Activated CD4-positive, alpha-beta memory T cell treated with anti-CD3 and anti-CD28 coated beads for 36 hours (primary cell): ENCODE measurements around the gene CHMP5. TPM values are rescaled to one million over a fixed set of nuclear protein-coding genes. Genes with fewer than 3 reads are reported as not detected.

ENCODE experiments used
- CTCF ChIA-PET: fragments of 350-600 bp; sonication (Branson Sonifier 250); formaldehyde crosslinking; loops from one replicate; lab custom pipeline; 2021; ENCODE audit warnings: antibody characterized with exemption, inconsistent platforms; lab: Charles Lee
- POLR2A ChIA-PET: fragments of 350-600 bp; sonication (Branson Sonifier 250); formaldehyde crosslinking; loops from one replicate; lab custom pipeline; 2021; ENCODE audit warnings: antibody characterized with exemption; lab: Charles Lee
- DNase-seq: peaks from one replicate; pipeline ENCODE4 v3.0.0-alpha.2; 2020
- H3K27ac Mint-ChIP-seq: one replicate; pipeline ENCODE4 v1.8.0; 2021; ENCODE audit warnings: mixed read lengths
- H3K27me3 Mint-ChIP-seq: one replicate; pipeline ENCODE4 v1.8.0; 2021; ENCODE audit warnings: mixed read lengths
- H3K36me3 Mint-ChIP-seq: one replicate; pipeline ENCODE4 v1.8.0; 2021; ENCODE audit warnings: mixed read lengths
- H3K4me1 Mint-ChIP-seq: one replicate; pipeline ENCODE4 v1.8.0; 2021; ENCODE audit warnings: low read depth, mixed read lengths
- H3K4me3 Mint-ChIP-seq: one replicate; pipeline ENCODE4 v1.8.0; 2021; ENCODE audit warnings: mild to moderate bottlenecking, mixed read lengths
- H3K9me3 Mint-ChIP-seq: one replicate; pipeline ENCODE4 v1.8.0; 2021; ENCODE audit warnings: mixed read lengths
- intact Hi-C: fragments of 100-400 bp; cut with micrococcal nuclease; formaldehyde crosslinking; loops from one replicate; pipeline ENCODE4 v1.15.1; 2023
- total RNA-seq, 2 experiments: library from RNA; stranded (reverse); gene quantifications; one replicate each; pipeline ENCODE4 v1.2.3, GENCODE V29; 2021

Gene CHMP5
- total RNA-seq, 2 experiments from 2014 or later, result 116 to 119 TPM

DNA sequence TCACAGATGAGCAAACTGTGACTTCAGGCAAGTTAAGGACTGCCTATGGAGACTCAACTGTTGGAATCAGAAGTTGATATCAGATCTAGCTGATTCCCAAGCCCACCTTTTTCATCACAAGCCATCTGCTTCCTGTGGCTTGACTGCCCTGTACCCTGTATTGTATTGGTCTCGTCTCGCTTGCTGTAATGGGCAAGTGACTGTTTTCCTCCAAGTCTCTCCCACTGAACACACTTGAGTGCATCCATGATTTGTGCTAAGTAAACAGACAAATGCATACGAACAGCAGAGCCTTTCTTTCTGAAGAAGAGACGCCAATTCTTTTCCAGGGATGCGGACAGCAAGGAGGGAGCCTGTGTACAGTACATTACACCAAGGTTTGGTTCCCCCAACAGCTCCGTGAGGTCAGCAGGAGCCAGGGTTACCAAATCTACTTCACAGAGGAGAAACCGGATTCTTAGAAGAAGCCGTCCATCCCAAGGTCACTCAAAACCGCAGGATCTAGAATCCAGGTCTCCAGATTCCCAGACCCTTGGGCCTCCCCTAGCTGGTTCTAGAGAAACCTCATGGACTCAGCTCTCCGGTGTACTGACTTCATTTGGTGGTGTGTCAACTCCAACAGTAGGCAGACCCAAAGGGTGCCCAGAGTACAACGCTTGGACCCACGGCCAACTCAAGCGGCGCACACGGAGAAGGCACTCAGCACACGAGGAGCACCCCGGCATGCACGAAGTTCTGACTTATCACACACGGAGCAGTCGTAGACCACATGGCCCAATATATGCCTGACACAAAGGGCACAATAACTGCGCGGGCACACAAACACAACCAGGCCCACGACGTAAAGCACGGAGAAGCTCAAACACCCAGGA, 1.5 kb upstream of the CHMP5 start:
- no peaks in the 10 kb centered on the region for H3K9me3 Mint-ChIP-seq
- CTCF ChIA-PET, result interaction anchor here (0.5 to 0.6 kb wide), 2 partner anchors 62 to 689 kb away, joined by 3 read pairs; no protein-coding TSS in a partner anchor
- H3K4me1 Mint-ChIP-seq, result peaks cover 42% of the 10 kb centered on the region
- peak overlapping the region; percentile 91 for H3K4me3 Mint-ChIP-seq
- no peaks in the 10 kb centered on the region for H3K27me3 Mint-ChIP-seq
- H3K36me3 Mint-ChIP-seq, result peaks cover 63% of the 10 kb centered on the region
- peak; percentile 32 for DNase-seq
- peak overlapping the region; percentile 83 for H3K27ac Mint-ChIP-seq
- intact Hi-C loops, result loop anchor here (1.0 to 10.0 kb wide), 12 partner anchors 27 to 709 kb away; partner anchors contain the start of genes APTX, AQP3, B4GALT1 and DNAJA1
- POLR2A ChIA-PET, result interaction anchor here (0.7 to 3.2 kb wide), 5 partner anchors 8 to 238 kb away, joined by 3 to 16 read pairs (median 7); partner anchors contain the start of genes B4GALT1, DNAJA1 and NFX1

DNA sequence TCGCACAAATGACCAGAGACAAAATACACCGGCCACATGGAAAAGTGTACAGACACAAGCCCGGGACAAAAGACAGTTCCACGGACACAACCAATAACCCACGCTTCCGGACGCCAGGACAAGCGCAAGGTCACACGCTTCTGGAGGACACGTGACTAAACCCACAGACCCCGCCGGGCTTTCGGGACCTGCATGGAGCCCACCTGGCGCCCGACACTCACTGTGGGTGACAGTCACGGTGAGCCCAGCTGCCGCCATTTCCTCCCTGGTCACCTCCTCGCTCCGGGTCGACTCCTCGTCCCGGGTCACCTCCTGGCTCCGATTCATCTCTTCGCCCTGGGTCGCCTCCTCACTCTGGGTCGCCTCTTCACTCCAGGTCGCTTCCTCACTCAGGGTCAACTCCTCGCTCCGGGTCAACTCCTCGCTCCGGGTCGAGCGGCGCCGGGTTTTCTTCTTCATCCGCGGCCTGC, 811 bp upstream of the CHMP5 start:
- Mint-ChIP-seq H3K4me3 (peak overlapping the region; percentile 91), H3K27ac (peak overlapping the region; percentile 83), H3K4me1 (peaks cover 42% of the 10 kb centered on the region), H3K27me3 (no peaks in the 10 kb centered on the region), H3K36me3 (peaks cover 58% of the 10 kb centered on the region), H3K9me3 (no peaks in the 10 kb centered on the region)
- peak; percentile 55 for DNase-seq
- CTCF ChIA-PET, result interaction anchor here (0.5 to 1.0 kb wide), 2 partner anchors 14 to 62 kb away, joined by 3 to 4 read pairs; no protein-coding TSS in a partner anchor
- intact Hi-C loops, result loop anchor here (1.0 to 10.0 kb wide), 12 partner anchors 26 to 709 kb away; partner anchors contain the start of genes APTX, AQP3, B4GALT1 and DNAJA1
- POLR2A ChIA-PET, result interaction anchor here (0.7 to 3.2 kb wide), 7 partner anchors 9 to 239 kb away, joined by 3 to 16 read pairs (median 5); partner anchors contain the start of genes B4GALT1, DNAJA1 and NFX1

- intact Hi-C loops, result loop anchor here (2.0 to 10.0 kb wide), 3 partner anchors 107 to 711 kb away; partner anchors contain the start of genes AQP3, SMIM27 and TOPORS
- peaks cover 40% of the 10 kb centered on the region for H3K4me1 Mint-ChIP-seq
These were observed 489 bp downstream of the CHMP5 start for GRCh38 chr9:33265211-33265865.

GRCh38 chr9:33267151-33267767, 2.4 kb downstream of the CHMP5 start:
- peak overlapping the region; percentile 74 for H3K27ac Mint-ChIP-seq

More at GRCh38 chr9:33265211-33265865, 489 bp downstream of the CHMP5 start:
- Mint-ChIP-seq H3K27me3 (no peaks in the 10 kb centered on the region), H3K4me3 (peak overlapping the region; percentile 88), H3K27ac (peak overlapping the region; percentile 94), H3K9me3 (no peaks in the 10 kb centered on the region), H3K36me3 (peaks cover 50% of the 10 kb centered on the region)
- DNase-seq, result no peak
- ChIA-PET CTCF (no interaction called here), POLR2A (interaction anchor here (3.2 kb wide), 1 partner anchor 240 kb away, joined by 16 read pairs; the partner anchor contains the start of gene DNAJA1)

DNA sequence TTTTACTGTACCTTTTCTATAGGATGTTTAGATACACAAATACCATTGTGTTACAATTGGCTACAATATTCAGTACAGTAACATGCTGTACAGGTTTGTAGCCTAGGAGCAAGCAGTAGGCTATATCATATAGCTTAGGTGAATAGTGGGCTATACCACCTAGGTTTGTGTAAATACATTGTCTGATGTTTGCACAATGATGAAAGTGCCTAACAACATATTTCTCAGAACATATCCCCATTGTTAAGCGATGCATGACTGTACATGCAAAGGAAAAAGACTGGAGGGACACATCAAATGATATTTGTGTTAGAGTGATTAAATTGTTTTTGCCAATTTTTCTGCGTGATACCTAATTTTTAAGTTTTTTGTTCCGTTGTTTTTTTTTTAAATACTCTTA, 5.3 kb downstream of the CHMP5 start:
- Mint-ChIP-seq H3K4me1 (peaks cover 27% of the 10 kb centered on the region), H3K27me3 (no peaks in the 10 kb centered on the region), H3K36me3 (peaks cover 46% of the 10 kb centered on the region), H3K4me3 (no peak overlapping the region), H3K9me3 (no peaks in the 10 kb centered on the region), H3K27ac (no peak overlapping the region)
- intact Hi-C loops, result no loop called here
- POLR2A ChIA-PET, result no interaction called here
- DNase-seq, result no peak
- CTCF ChIA-PET, result interaction anchor here (1.3 kb wide), 1 partner anchor 44 kb away, joined by 3 read pairs; no protein-coding TSS in a partner anchor

More at GRCh38 chr9:33267151-33267767, 2.4 kb downstream of the CHMP5 start:
- POLR2A ChIA-PET, result no interaction called here
- Mint-ChIP-seq H3K9me3 (no peaks in the 10 kb centered on the region), H3K4me3 (peak overlapping the region; percentile 40), H3K27me3 (no peaks in the 10 kb centered on the region), H3K4me1 (peaks cover 36% of the 10 kb centered on the region), H3K36me3 (peaks cover 52% of the 10 kb centered on the region)
- CTCF ChIA-PET, result interaction anchor here (1.2 kb wide), 1 partner anchor 23 kb away, joined by 3 read pairs; the partner anchor contains the start of gene NFX1
- intact Hi-C loops, result loop anchor here (10.0 kb wide), 1 partner anchor 712 kb away; the partner anchor contains the start of genes SMIM27 and TOPORS
- DNase-seq, result no peak

DNA sequence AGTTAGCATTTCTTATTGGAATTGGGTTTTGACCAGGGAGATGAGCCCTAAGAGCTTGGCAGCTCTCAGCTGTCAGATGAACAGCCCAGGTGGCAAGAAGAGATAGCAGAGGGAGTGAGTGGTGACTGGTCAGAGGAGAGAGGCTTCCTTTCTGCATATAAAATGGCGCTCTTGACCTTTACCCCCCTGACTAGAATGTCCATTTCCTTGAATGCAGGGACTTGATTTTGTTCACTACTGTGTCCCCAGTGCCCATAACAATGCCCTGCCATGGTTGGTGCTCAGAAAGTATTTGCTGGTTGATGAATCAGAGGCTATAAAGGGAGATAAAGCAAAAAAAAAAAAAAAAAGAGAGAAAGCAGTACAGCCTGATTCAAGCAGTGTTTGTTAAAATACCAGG, 7.2 kb downstream of the CHMP5 start:
- ChIA-PET CTCF (interaction anchor here (0.9 to 1.4 kb wide), 2 partner anchors 9 to 143 kb away, joined by 3 to 5 read pairs; no protein-coding TSS in a partner anchor), POLR2A (no interaction called here)
- H3K27ac Mint-ChIP-seq, result no peak overlapping the region
- H3K36me3 Mint-ChIP-seq, result peaks cover 46% of the 10 kb centered on the region
- intact Hi-C loops, result no loop called here
- H3K9me3 Mint-ChIP-seq, result no peaks in the 10 kb centered on the region
- DNase-seq, result no peak
- peaks cover 11% of the 10 kb centered on the region for H3K4me1 Mint-ChIP-seq
- no peaks in the 10 kb centered on the region for H3K27me3 Mint-ChIP-seq
- no peak overlapping the region for H3K4me3 Mint-ChIP-seq

- Mint-ChIP-seq H3K4me3 (no peak overlapping the region), H3K27ac (no peak overlapping the region), H3K27me3 (no peaks in the 10 kb centered on the region), H3K9me3 (no peaks in the 10 kb centered on the region), H3K36me3 (peaks cover 48% of the 10 kb centered on the region), H3K4me1 (peaks cover 5% of the 10 kb centered on the region)
- intact Hi-C loops, result no loop called here
- ChIA-PET CTCF (interaction anchor here (0.8 kb wide), 1 partner anchor 13 kb away, joined by 4 read pairs; no protein-coding TSS in a partner anchor), POLR2A (interaction anchor here (0.9 kb wide), 1 partner anchor 17 kb away, joined by 4 read pairs; the partner anchor contains the start of gene NFX1)
- DNase-seq, result no peak
These were observed 8.6 kb downstream of the CHMP5 start for GRCh38 chr9:33273266-33273971.

DNA sequence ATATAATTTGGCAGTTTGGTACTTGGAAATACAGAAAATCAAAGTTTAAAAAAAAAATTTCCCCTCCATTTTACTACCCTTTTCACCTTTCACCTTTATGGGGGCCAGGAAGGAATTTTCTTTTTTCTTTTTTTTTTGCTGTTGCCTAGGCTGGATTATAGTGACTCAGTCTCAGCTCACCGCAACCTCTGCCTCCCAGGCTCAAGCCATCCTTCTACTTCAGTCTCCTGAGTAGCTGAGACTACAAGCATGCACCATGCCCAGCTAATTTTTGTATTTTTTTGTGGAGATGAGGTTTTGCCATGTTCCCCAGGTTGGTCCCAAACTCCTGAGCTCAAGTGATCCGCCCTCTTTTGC, 9.1 kb downstream of the CHMP5 start:
- intact Hi-C loops, result no loop called here
- H3K4me3 Mint-ChIP-seq, result no peak overlapping the region
- no peak overlapping the region for H3K27ac Mint-ChIP-seq
- POLR2A ChIA-PET, result no interaction called here
- CTCF ChIA-PET, result interaction anchor here (0.8 kb wide), 1 partner anchor 13 kb away, joined by 4 read pairs; no protein-coding TSS in a partner anchor
- H3K27me3 Mint-ChIP-seq, result no peaks in the 10 kb centered on the region
- DNase-seq, result no peak
- no peaks in the 10 kb centered on the region for H3K9me3 Mint-ChIP-seq
- peaks cover 47% of the 10 kb centered on the region for H3K36me3 Mint-ChIP-seq
- peaks cover 5% of the 10 kb centered on the region for H3K4me1 Mint-ChIP-seq

DNA sequence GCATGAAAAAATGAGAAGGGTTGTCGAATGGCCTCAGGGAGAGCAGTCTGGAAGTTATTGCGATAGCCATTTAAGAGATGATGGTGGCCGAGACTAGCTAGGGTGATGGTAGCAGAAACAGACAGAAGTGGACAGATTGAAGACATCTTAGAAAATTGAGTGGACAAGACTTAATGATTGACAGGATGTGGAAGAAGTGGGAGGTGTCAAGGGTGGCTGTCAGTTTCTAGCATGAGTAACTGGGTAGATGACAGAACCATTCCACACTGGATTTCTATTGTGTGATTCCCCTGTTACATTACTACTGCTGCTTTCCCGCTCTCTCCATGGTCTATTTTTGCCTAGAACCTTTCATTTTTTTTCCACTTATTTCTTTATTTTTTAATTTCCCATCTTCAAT, 12.6 kb downstream of the CHMP5 start:
- intact Hi-C loops, result no loop called here
- H3K36me3 Mint-ChIP-seq, result peaks cover 35% of the 10 kb centered on the region
- H3K4me1 Mint-ChIP-seq, result peaks cover 8% of the 10 kb centered on the region
- DNase-seq, result no peak
- H3K9me3 Mint-ChIP-seq, result no peaks in the 10 kb centered on the region
- H3K27me3 Mint-ChIP-seq, result no peaks in the 10 kb centered on the region
- ChIA-PET POLR2A (no interaction called here), CTCF (interaction anchor here (1.2 to 1.4 kb wide), 2 partner anchors 13 to 188 kb away, joined by 3 to 4 read pairs; partner anchors contain the start of genes BAG1 and CHMP5)
- peak overlapping the region; percentile 26 for H3K27ac Mint-ChIP-seq
- no peak overlapping the region for H3K4me3 Mint-ChIP-seq

DNA sequence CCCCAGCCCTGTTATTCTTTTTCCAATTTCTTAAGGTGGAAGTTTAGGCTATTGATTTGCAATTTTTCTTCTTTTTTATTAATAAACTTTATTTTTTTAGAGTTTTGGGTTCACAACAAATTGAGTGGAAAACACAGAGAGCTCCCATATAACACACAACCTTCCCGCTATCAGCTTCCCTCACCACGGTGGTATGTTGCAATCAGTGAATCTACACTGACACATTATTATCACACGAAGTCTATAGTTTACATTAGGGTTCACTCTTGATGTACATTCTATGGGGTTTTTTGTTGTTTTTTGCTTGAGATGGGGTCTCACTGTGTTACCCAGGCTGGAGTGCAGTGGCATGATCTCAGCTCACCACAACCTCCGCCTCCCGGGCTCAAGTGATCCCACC, 20.7 kb downstream of the CHMP5 start:
- ChIA-PET POLR2A (interaction anchor here (0.9 kb wide), 1 partner anchor 10 kb away, joined by 3 read pairs; no protein-coding TSS in a partner anchor), CTCF (interaction anchor here (0.7 to 3.1 kb wide), 5 partner anchors 12 to 168 kb away, joined by 3 to 14 read pairs (median 5); partner anchors contain the start of gene AQP3)
- no peaks in the 10 kb centered on the region for H3K27me3 Mint-ChIP-seq
- H3K36me3 Mint-ChIP-seq, result peaks cover 7% of the 10 kb centered on the region
- no peak overlapping the region for H3K4me3 Mint-ChIP-seq
- intact Hi-C loops, result no loop called here
- H3K27ac Mint-ChIP-seq, result no peak overlapping the region
- no peaks in the 10 kb centered on the region for H3K9me3 Mint-ChIP-seq
- peaks cover 17% of the 10 kb centered on the region for H3K4me1 Mint-ChIP-seq
- DNase-seq, result no peak
